Adipocyte (in vitro differentiated cells): ENCODE data around the gene PSMB10.

Source experiments
- DNase-seq: peaks from one replicate; pipeline ENCODE4 v3.0.0-alpha.2; 2015; ENCODE audit warnings: low read depth
- H3K27me3 ChIP-seq: replicated peaks from 2 replicates; pipeline ENCODE4 v1.7.0; 2013; ENCODE audit warnings: mild to moderate bottlenecking, low read length, moderate library complexity; ENCODE audit not compliant: control insufficient read depth, insufficient read depth
- H3K36me3 ChIP-seq: 2 replicates; pipeline ENCODE4 v1.7.0; 2013; ENCODE audit warnings: low read length, mild to moderate bottlenecking, moderate library complexity; ENCODE audit not compliant: control insufficient read depth, insufficient read depth, severe bottlenecking
- H3K4me1 ChIP-seq: 2 replicates; pipeline ENCODE4 v1.7.0; 2013; ENCODE audit warnings: mild to moderate bottlenecking, low read length, moderate library complexity; ENCODE audit not compliant: control insufficient read depth, insufficient read depth
- H3K4me3 ChIP-seq: 2 replicates; pipeline ENCODE4 v1.7.0; 2013; ENCODE audit warnings: mild to moderate bottlenecking, low read length, moderate library complexity
- H3K9ac ChIP-seq: 2 replicates; pipeline ENCODE4 v1.7.0; 2013; ENCODE audit warnings: mild to moderate bottlenecking, low read length, moderate library complexity
- H3K9me3 ChIP-seq: 2 replicates; pipeline ENCODE4 v1.7.0; 2013; ENCODE audit warnings: mild to moderate bottlenecking, low read length, moderate library complexity; ENCODE audit not compliant: control insufficient read depth

The PSMB10 gene

GRCh38 chr16:67946128-67946569 is 9.5 kb upstream of the PSMB10 start:
- no peak for DNase-seq
- Histone ChIP-seq H3K9me3 (no peaks in the 10 kb centered on the region), H3K9ac (no peak overlapping the region), H3K27me3 (no peaks in the 10 kb centered on the region), H3K4me1 (peaks cover 25% of the 10 kb centered on the region), H3K36me3 (peaks cover 90% of the 10 kb centered on the region), H3K4me3 (no peak overlapping the region)

- Histone ChIP-seq H3K4me3 (no peak overlapping the region), H3K9ac (peak overlapping the region; percentile 13), H3K9me3 (no peaks in the 10 kb centered on the region), H3K4me1 (peaks cover 25% of the 10 kb centered on the region), H3K27me3 (no peaks in the 10 kb centered on the region), H3K36me3 (peaks cover 90% of the 10 kb centered on the region)
- no peak for DNase-seq
Observed at GRCh38 chr16:67945392-67945933, 8.8 kb upstream of the PSMB10 start.

DNA sequence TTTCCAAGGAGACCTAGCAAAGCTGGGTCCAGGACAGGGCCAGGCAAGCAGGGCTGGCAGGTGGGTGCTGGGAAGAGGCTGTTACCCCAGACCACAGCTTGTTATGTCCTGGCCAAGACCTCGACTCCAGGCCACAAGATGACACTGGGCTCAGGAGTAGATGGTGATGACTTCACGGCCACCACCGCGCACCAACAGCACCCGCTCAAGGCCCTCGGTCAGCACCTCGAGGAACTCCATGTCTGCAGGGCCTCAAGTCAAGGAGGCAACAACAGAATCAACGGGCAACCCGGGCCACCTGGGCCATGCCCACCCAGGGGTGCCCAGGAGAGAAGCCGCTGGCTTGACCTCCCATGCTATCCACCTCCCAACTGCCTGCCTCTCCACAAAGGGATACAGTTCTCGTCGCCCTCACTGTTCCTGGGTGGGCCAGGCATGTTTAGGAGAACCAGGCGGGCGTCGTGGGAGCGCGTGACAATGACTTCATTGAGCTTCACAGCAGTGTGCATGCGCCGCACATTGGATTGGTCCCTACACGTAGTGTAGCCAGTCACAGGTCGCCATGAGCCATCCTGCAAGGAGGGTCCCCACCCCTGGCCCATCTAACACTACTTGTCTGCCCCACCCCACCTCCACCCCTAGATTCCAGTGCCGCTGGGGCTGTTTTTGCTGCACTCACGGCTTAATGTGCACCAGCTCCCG is 8.2 kb upstream of the PSMB10 start:
- Histone ChIP-seq H3K4me3 (peak overlapping the region; percentile 14), H3K9me3 (no peaks in the 10 kb centered on the region), H3K27me3 (no peaks in the 10 kb centered on the region), H3K9ac (peak overlapping the region; percentile 80), H3K36me3 (peaks cover 90% of the 10 kb centered on the region), H3K4me1 (peaks cover 25% of the 10 kb centered on the region)
- no peak for DNase-seq

DNA sequence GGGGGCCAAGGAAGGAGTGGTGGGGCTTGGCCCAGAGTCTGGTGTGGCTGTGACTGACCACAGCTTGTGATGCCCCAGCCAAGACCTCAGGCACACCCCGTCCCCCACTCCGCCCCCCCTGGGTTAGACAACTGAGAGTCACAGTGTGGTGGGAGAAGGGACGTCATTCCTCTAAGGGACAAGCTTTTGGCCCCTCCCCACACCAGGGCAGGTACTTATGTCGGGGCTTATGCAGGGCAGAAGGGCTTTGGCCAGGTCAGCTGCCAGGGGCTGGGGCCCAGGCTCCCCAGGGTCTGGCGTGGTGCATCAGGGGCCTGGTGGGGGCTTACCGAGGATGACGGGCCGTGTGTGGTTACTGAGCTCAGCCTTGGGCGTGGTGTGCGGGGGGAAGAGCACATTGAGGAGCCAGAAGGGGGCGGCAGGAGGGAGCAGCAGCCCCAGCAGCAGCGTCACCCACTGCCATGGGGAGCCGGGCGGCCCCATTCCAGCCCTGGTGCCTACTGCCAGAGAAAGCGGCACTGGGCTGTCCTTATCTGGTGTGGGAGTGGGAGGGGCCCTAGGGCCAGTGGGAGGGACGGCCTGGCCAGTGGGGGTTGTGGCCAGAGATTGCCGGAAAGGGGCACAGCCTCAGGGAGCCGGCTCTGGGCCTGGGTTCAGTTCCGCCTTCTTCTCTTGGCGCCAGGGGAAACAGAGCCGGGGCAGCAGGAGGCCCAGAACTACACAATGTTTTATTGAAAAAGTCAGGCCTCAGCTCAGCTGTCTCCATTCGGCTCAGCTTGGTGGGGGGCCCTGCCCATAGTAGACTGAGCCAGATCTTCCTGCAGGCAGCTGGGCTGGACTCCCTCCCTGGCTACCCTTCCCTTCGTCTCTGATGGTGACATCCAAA is 7.2 kb upstream of the PSMB10 start, which contains the start of gene LCAT:
TSS of gene LCAT (minus strand) at position 502 of the 886 bp plus-strand sequence. CDS start at position 483, 19 bp downstream.
- Histone ChIP-seq H3K4me1 (peaks cover 25% of the 10 kb centered on the region), H3K36me3 (peaks cover 84% of the 10 kb centered on the region), H3K9me3 (no peaks in the 10 kb centered on the region), H3K4me3 (peak within 1 kb of the TSS; percentile 42), H3K27me3 (no peaks in the 10 kb centered on the region), H3K9ac (peak within 1 kb of the TSS; percentile 80)
- DNase-seq: no peak

DNA sequence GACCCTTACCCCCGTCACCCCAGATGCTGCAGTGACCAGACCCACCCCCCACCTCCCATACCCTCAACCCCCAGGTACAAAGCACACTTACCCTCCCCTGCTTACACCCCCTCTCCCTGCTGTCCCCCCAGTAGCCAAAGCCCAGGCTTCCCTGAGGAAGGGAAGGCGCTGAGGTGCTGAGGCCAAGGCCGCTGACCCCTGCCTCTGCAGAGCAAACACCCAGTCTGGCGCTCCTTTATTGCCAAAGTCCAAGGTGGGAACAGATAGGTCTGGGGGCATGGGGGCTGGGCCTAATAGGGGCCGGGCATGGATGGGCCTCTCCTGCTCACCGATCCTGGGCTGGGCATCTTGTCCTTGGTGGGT is 6.6 kb upstream of the PSMB10 start:
- DNase-seq: no peak
- Histone ChIP-seq H3K36me3 (peaks cover 78% of the 10 kb centered on the region), H3K27me3 (no peaks in the 10 kb centered on the region), H3K4me1 (peaks cover 25% of the 10 kb centered on the region), H3K9me3 (no peaks in the 10 kb centered on the region), H3K4me3 (peak overlapping the region; percentile 42), H3K9ac (peak overlapping the region; percentile 80)

DNA sequence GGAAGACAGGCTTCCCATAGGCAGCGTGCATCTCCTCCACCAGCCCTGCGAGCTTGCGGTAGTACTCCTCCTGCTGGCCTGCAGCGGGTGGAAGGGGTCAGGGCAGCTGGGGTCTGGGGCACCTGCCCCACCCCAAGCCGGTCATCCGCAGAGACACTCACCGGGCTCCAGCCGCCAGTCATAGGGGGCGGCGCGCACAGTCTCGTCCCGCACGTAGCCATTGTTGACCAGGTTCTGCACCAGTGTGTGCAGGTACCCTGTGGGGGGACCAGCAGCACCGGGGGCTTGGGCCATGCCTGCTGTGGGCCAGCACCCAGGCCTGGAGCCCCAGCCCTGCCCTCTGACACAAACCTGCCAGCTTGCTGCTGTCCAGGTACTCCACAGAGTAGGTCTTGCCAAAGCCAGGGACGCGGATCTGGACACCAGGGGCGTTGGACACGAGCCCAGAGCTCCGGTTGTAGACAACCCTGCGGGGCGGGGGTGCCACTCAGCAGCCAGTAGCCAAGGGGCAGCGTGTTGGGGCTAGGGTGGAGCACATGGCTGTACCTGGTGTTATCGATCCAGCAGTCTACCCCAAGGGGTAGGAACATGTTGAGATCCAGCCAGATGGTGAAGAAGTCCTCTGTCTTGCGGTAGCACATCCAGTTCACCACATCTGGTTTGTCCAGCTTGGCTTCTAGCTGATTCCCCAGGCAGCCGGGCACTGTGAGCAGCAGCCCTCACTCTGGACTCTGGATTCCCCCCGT is 6.0 kb upstream of the PSMB10 start:
- Histone ChIP-seq H3K27me3 (no peaks in the 10 kb centered on the region), H3K4me1 (peaks cover 25% of the 10 kb centered on the region), H3K9me3 (no peaks in the 10 kb centered on the region), H3K4me3 (no peak overlapping the region), H3K9ac (peak overlapping the region; percentile 80), H3K36me3 (peaks cover 72% of the 10 kb centered on the region)
- no peak for DNase-seq

GRCh38 chr16:67942200-67942509 is 5.5 kb upstream of the PSMB10 start:
- DNase-seq: peak; percentile 53
- Histone ChIP-seq H3K4me1 (peaks cover 29% of the 10 kb centered on the region), H3K9me3 (no peaks in the 10 kb centered on the region), H3K4me3 (no peak overlapping the region), H3K27me3 (no peaks in the 10 kb centered on the region), H3K9ac (no peak overlapping the region), H3K36me3 (peaks cover 67% of the 10 kb centered on the region)

DNA sequence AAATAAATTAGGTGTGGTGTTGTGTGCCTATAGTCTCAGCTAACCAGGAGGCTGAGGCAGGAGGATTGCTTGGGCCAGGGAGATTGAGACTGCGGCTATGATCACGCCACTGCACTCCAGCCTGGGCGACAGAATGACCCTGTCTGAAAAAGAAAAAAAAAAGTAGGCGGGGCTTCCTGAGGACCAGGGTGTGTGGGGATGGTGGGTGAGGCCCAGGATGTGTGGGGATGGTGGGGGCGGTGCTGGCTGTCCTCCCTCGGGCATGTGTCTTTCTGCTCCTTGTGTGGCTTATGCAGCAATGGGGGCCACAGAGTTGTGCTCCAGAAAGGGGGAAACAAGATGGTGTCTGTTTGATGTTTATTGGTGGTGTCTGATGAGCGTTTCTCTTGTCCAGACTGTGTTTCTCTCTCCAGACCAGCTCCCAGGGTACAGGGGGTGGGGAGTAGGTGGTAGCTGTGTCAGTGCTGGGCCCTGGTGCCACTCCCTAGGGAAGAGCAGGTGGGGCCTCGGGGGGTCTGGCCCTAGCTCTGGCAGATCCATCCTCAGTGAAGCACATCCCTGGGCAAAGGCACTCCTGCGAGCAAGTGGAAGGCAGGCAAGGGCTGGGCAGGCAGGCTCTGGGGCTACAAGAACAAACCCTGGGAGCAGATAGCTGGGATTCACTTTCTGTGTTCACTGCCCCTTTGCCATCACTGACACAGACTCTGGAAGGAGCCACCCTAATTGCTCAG is 5.0 kb upstream of the PSMB10 start:
- DNase-seq: no peak
- no peak overlapping the region for H3K9ac ChIP-seq
- H3K9me3 ChIP-seq: no peaks in the 10 kb centered on the region
- no peak overlapping the region for H3K4me3 ChIP-seq
- H3K27me3 ChIP-seq: no peaks in the 10 kb centered on the region
- H3K36me3 ChIP-seq: peaks cover 62% of the 10 kb centered on the region
- peaks cover 34% of the 10 kb centered on the region for H3K4me1 ChIP-seq

DNA sequence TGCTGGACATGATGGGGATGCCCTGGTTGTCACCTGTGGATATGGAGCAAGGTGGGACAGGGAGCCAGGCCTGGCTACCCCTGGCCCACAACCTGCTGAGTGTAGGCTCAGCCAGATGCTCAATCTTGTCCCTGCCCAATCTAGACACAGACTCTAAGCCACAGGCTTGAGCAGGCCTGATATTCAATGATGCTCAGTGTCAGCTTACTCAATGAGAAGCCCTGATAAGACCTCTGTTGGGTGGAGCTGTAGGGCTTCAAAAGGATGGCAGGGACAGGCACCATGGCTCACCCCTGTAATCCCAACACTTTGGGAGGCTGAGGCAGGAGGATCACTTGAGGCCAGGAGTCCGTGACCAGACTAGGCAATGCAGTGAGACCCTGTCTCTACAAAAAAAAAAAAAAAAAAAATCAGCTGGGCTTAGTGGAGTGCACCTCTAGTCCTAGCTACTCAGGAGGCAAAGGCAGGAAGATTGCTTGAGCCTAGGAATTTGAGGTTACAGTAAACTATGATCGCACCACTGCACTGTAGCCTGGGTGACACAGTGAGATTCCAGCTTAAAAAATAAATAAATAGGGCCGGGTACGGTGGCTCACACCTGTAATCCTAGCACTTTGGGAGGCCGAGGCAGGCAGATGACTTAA is 3.9 kb upstream of the PSMB10 start:
- Histone ChIP-seq H3K36me3 (peaks cover 51% of the 10 kb centered on the region), H3K4me1 (peaks cover 32% of the 10 kb centered on the region), H3K27me3 (no peaks in the 10 kb centered on the region), H3K4me3 (no peak overlapping the region), H3K9ac (no peak overlapping the region), H3K9me3 (no peaks in the 10 kb centered on the region)
- DNase-seq: no peak
